HG02981 (cell line): ENCODE results near the gene HAUS7.

Experiments used
- ATAC-seq: cut with Tn5 transposase; IDR thresholded peaks from one replicate; pipeline ENCODE4 v1.9.1; 2021; ENCODE audit warnings: mild to moderate bottlenecking, moderate library complexity; ENCODE audit not compliant: unreplicated experiment

Gene HAUS7

DNA sequence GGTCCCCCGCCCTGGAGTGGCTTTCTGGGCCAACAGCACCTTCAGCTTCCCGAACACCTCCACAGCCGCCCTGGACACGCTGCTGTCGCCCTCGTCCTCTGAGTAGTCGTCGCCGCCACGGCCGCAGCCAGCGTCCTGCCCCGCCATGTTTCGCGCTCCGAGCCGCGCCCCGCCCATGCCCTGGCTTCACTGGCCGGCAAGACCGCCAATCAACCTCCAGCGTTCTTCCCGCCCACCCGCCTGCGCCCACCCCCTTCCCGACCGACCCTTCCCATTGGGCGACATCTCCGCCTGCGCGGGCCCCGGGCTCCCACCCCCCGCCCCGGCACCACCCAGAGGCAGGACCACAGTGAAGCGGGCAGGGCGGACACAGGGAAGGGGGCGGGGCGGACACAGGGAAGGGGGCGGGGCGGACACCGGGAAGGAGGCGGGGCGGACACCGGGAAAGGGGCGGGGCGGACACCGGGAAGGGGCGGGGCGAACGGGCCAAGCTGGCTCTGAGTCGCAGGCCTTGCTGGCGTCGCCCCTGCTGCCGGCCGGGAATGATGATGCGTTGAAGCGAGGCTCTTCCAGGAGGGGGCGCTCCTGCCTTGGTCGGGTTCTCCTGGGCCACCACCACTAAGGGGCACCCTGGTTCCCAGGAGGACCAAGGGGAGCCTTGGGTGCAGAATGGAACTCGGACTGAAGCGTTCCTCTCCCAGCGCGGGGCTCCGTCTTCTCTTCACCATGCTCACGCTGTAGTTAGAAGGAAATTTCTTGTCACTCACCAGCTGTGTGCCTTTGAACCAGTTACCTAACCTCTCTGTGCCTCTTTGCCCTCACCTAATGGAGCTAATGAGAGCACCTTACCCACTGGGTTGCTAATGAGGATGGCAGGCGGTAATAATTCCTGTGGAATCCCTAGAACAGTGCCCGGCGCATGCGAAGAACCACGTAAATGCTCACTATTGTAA is at the start of gene HAUS7:
HAUS7 (minus strand) TSS at position 166 of the 953 bp plus-strand sequence; CDS start at position 147, 19 bp downstream.
- peak; percentile 81 for ATAC-seq

DNA sequence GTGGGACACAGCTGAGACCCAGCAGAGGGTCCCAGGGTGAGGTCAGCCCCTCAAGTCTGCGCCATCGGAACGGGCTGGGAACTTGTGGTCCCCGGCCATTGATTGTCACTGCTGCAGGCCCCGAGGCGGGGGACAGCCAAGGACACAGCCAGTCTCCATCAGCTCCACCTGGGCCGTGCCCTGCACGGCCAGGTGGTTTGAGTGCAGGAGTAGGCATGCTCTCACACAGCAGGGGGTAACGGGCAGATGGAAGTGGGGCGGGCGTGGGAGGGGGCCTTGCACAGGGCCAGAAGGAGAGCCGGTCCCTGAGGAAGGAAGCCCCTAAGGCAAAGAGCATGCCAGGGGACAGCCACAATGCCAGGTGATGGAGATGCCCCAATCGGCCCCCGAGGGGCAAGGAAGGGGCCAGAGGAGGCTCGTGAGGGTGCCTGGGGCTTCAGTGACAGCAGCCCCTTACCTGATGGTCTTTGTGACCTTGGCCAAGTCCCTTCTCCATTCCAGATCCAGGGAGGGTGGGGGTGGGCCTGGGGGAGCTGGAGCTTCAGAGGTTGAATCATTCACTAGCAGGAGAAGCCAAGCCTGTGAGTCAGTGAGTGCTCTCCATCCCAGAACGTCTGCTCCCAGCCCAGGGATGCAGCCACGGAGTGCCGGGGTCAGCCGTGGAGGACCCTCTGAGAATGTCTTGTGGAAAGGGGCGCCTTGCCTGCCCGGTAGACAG is 49.4 kb upstream of the HAUS7 start:
- no peak for ATAC-seq

DNA sequence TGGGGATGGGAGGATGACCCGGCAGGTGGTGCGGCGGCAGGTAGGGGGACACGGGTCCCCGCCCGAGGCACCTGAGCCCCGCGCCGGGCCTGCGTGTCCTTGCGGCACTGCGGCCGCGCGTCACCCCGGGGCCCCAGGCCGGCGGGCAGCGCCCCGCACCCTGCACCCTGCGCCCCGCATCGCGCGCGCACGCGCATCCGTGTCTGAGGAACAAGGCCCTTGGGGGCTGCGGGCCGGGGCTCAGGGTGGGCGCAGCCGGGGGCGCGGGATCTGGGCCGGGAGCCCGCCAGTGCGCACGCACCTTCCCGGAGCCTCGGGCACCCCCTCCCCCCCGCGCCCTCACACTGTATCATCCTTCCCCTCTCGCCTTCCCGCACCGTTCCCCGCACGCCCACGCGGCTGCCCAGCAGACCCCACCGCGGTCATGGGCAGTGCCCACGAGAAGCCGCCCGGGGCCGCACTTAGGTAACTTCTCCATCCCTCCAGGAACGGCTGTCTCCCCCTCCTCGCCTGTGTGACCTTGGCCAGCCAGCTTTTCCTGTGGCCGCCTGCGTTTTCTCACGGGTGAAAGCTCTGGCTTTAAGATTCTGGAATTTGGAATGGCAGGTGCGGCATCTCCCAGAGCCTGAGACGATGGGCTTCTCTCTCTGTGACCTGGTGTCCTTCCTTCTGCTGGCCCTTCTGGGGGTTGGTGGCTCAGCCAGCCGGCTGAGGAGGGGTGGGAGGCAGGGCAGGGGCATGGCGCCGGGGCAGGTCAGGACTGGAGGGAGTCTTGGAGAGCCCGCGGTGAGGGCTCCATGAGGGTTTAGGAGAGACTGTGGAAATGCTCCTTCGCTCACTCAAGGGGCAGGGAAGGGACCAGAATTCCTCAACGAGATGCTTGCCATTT is 47.8 kb upstream of the HAUS7 start:
- ATAC-seq = no peak

DNA sequence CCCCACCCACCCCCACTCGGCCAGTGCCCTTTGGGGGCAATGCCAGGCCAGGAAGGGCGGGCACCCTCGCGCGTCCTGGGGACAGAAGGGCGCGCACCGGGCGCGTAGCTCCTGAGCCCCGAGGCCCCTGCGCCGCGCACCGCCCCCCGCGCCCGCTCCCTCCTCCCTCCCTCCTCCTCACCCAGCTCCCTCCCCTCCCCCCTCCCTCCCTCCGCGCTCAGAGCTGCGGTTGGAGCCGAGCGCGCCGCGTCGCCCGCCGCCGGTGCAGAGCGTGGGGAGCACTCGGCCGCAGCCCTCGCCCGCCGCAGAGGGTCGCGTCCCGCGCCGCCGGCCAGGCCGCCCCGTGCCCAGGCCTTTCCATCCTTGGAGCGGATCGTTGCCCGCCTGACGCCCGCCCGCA is 47.0 kb upstream of the HAUS7 start, which contains the start of gene ATP2B3:
ATP2B3 (plus strand) TSS at position 220 of the 400 bp plus-strand sequence. CDS start 18,606 bp downstream, outside the sequence.
- no peak for ATAC-seq

DNA sequence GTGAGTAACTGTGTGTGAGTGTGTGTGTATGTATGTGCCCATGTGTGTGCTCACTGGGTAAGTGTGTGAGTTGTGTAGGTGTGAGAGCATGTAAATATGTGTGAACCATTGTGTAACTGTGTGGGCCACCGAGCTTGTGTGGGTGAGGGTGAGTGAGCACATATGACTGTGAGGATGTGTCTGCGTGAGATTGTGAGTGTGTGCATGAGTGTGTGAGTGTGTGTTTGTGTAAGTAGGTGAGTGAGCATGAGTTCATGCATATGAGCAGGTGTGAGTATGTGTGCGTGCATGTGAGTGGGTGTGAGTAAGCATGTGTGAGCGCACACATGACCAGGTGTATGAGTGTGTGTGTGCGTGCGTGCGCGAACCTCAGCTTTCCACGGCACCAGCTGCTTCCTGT is 45.7 kb upstream of the HAUS7 start:
- no peak for ATAC-seq

DNA sequence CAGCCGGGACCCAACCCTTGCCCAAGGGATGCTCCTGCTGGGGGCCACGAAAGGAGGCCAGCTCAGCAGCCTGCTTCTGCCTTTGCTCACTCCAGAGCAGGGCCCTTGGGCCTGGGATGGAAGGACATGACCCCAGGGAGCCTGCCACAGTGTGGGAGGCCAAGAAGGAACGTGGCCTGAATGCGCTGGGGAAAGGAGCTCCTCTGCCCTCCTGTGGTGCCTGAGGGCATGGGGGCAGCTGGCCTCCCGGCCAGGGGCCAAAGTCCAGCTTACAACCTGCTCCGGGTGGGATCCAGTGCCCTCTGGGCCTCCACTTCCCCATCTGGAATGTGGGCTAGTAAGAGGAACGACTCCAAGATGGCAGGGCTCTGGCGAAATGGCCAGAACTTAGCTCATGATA is 45.1 kb upstream of the HAUS7 start:
- ATAC-seq = no peak

DNA sequence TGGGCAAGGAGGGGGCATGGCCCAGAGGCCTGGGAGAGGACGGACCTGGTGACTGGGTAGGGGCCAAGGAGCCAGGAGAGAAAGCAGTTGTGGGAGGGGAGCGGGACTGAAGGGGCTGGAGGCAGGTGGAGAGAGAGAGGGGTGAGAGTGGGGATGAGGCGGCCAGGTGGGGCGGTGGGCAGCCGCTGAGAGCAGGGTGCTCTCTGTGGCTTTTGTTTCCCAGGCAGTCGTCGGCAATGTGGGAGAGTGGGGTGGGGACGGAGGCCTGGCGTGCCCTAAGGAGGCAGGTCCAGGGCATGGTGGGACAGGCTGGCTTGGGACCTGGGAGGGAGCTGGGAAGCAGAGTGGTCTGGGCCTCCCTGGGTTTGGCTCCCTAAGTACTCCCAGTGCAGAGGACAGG is 43.9 kb upstream of the HAUS7 start:
- ATAC-seq = no peak

DNA sequence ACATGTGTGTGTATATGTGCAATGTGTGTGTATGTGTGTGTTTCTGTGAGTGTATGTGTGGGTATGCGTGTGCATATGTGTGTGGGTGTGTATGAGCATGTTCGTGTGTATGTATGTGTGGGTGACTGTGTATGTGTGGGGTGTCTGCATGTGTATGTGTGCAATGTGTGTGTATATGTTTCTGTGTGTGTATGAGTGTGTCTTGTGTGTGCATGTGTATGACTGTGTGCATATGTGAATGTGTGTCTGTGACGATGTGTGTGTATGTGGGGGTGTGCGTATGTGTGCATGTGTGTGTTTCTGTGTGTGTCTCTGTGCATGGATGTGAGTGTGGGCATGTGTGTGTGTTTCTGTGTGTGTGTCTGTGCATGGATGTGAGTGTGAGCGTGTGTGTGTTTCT is 42.9 kb upstream of the HAUS7 start:
- ATAC-seq = no peak

DNA sequence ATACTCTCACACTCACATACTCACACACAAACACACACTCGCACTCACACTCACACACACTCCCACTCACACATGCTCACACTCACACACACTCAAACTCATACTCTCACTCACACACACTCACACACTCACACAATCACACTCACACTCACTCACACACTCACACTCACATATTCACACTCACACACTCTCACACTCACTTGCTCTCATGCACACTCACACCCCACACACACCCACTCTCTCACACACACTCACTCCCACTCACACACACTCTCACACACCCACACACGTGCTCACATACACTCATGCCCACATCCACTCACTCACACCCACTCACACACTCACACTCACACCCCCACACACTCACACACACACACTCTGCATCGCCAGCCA is 42.1 kb upstream of the HAUS7 start:
- no peak for ATAC-seq

DNA sequence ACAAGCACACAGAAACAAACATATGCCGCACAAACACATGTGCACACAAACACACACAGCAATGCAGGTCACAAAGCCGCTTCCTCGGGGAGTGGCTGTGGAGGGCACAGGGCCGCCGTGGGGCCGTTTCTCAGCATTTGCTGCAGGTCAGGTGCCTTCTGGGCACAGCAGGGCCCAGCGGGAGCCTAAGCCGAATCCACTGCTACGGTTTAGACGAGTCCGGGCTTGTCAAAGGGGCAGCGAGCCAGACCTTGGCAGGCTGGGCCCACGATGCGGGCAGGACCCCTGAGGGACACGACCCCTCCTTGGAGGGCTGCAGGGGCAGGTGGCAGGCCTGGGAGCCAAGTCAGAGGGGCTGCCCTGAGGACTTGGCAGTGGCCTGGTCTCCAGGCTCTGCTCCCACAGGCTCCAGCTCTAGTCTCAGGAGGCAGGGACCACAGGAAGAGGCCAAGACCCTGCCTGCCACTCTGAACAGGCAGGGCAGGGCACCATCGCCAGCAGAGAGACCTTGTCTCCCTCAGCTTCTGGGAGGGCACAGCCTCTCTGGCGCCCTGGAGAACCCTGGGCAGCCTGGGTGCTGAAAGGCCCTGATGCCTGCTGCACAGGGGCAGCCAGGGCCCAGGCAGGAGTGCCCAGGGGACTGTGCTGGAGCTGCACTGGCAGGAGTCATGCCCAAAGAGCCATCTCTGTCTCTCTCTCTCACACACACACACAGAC is 41.6 kb upstream of the HAUS7 start:
- ATAC-seq = no peak

DNA sequence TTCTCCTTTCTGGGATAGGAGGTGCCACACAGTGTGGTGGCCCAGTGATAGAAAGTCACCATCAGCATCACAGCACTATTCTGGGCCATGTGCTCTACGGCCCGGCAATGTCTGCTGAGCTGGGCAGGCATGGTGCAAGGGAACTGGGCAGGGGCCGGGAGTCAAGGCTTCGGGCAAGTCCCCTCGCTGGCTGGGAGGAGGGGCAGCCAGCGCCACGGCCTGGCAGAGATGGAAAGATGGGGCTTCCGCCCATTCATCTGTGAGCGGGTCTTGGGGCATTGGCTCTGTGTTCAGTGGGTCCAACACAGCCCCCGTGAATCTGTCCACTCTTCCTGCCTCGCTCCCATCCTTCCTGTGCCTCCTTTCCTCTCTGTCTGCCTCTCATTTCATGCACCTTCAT is 40.0 kb upstream of the HAUS7 start:
- no peak for ATAC-seq

DNA sequence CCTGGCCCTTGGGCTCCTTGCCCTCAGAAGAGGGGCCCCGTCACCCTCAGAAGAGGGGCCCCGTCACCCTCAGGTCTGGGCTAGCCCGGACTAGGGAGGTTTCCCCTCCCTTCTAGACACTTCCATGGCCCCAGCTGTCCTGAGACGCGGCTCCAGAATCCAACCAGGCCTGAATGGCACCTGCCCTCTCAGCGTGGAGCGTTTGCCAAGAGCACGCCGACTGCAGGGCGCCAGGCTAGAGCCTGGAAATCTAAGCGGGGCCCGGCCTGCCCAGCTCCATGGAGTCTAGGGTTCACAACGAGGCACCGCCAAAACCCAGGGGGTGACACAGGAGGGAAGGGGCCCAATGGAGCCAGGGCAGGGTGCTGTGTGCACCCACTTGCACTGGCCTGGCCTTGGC is 39.2 kb upstream of the HAUS7 start:
- ATAC-seq = no peak

DNA sequence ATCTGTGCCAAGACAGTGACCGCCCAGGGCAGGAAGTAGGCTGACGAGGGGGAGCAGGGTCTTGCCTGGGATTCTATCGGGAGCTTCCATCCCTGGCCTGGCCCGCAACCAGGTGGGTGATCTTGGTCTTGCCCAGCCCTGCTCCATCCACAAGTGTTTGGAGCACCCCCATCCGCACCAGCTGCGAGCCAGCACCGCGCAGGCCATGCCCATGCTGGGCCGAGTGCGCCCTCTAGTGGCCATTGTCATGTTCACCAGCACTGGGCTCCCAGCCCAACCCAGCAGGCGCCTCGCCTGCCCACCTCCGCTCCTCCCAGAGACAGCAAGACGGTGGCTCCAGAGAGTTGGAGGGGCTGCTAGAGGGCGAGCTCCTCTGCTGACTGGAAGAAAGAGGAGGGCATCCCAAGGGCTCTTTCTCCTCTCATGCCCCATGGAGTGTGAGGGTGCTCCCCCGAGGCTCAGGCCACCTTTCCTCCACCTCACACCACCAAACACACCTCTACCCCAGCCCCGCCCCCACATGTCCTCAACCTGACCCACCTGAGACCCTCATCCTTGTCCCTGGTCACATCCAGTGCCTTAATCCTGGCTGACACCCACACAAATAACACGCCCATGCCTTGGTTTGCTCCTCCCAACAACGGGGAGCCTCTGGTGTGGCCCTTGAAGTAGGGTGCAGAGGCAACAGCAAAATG is 37.3 kb upstream of the HAUS7 start:
- ATAC-seq = peak; percentile 77

DNA sequence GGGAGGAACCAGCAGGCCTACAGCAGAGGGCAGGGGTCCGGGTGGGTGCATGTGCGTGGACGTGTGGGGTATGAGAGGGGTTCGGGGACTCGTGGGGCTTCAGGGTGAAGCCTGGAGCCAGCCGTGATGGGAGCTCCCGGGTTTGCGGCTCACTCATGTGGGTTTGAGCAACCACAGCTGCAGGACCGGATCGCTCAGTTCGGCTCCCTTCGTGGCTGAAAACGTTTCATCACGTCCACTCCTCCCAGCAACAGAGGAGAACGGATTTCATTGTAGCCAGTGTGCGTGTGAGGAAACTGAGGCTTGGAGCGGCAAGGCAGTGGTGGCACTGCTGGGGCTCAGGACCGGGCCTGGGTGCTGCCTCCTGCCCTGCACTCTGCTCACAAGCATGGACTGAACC is 35.0 kb upstream of the HAUS7 start:
- no peak for ATAC-seq

DNA sequence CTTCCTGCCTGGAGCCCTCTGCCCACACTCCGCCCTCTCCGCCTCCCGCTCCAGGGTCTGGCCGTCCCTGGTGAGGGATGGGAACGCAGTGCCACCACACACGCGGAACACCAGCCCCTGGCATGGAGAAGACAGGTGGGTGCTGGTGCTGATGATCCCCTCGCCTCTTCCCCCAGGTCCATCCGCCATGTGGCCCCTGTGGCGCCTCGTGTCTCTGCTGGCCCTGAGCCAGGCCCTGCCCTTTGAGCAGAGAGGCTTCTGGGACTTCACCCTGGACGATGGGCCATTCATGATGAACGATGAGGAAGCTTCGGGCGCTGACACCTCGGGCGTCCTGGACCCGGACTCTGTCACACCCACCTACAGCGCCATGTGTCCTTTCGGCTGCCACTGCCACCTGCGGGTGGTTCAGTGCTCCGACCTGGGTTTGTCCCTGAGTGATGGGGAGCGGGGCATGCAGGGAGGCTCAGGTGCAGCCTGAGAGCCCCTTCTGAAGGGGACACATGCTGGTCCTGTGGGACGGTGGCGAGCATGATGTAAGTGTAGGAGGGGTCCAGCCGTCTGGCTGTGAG is 34.2 kb upstream of the HAUS7 start:
- no peak for ATAC-seq

DNA sequence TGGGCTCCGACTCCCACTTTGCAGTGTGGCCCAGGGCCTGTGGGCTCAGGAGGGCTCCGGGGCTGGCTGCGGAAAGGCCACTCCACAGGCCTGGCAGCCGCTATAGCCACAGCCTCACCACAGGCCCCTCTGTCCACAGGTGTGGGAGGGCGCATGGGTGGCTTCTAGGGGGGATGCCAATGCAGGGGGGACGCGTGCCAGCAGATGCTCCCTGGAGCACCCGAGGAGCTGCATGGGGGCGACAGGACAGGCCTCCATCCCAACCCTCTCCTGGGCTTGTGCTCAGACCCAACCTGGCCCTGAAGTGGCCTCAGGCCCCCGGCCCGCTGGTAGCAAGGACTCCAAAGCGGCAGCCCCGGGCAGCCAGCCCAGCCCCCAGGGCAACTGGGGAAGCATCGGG is 32.4 kb upstream of the HAUS7 start:
- no peak for ATAC-seq

DNA sequence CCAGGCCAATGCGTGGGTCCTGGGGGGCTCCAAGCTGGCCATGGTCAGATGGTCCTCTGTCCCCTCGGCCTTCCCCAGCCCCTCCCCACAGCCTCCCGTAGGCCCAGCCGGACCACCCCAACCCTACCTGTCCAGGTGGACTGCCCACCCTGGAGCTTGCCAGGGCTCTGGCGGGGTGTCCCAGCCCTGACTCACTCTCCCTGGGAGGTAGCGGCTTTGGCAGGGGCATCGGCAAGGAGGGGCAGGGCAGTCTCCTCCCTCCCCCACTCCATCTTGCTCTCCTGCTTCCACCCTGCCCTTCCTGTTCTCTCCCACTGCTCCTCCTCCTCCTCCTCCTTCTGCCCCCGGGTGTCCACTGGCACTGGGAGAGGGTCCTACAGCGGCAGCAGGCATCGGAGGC is 31.8 kb upstream of the HAUS7 start:
- ATAC-seq = no peak

DNA sequence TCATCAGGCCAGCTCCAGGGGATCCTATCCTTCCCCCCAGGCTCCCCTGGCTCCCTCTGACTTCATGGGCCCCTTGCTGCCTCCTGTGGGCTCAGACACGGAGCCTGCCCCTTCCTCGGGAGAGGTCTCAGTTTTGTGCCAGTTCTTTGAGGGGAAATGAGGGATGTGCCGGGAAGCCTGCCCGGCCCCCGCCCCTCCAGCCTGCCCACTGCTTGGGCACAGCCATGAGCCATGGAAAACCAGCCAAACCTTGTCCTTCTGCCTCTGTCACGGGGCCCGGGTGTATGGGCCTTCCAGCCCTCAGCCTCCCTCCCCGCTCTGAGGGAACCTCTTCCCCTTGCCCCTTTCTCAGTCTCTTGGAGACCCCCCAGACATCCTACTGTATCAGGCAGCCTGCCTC is 31.2 kb upstream of the HAUS7 start:
- no peak for ATAC-seq

DNA sequence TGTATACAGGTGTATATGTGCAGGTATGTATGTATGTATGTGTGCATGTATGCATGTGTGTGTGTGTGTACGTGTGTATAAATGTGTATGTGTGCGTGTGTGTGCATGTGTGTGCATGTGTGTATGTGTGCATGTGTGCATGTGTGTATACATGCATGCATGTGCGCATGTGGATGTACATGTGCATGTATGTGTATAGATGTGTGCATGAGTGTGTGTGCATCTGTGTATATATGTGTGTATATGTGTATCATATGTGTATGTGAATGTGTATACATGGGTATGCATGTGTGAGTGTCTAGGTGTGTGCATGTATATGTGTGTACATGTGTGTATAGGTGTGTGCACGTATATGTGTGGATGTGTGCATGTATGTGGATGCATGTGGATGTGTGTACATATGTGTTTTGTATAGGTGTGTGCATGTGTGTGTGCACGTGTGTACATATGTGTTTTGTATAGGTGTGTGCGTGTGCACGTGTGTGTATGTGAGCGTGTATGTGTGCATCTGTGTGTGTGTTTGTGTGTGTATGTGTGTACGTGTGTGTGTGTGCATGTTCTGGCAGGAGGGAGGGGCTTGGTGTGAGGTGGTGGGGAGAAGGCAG is 30.4 kb upstream of the HAUS7 start:
- ATAC-seq = no peak
